ENCODE measurements around the gene IGHMBP2.

The IGHMBP2 gene

GRCh38 chr11:68890490-68891231 is 13.0 kb upstream of the IGHMBP2 start:
- DNase-seq (ENCODE audit: low spot score): no peak
- no peak for FAIRE-seq

GRCh38 chr11:68891351-68891948 is 12.2 kb upstream of the IGHMBP2 start:
- FAIRE-seq: no peak
- DNase-seq (ENCODE audit: low spot score): no peak

DNA sequence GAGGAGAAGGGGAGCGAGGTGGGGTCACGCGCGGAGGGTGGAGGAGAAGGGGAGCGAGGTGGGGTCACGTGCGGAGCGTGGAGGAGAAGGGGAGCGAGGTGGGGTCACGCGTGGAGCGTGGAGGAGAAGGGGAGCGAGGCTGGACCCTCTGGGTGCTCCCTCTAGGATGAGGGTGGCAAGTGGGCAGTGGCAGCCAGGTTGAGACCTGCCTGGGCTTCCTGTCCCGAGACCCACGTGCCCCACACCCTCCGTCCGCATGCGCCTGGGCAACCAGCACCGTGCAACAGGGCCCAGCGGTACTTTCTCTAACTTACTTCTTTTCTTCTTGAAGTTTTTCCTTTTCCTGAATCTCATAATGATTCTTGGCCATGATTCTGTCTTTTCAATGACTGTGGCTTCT is 11.1 kb upstream of the IGHMBP2 start:
- DNase-seq (ENCODE audit: low spot score) (no peak), FAIRE-seq (no peak)

DNA sequence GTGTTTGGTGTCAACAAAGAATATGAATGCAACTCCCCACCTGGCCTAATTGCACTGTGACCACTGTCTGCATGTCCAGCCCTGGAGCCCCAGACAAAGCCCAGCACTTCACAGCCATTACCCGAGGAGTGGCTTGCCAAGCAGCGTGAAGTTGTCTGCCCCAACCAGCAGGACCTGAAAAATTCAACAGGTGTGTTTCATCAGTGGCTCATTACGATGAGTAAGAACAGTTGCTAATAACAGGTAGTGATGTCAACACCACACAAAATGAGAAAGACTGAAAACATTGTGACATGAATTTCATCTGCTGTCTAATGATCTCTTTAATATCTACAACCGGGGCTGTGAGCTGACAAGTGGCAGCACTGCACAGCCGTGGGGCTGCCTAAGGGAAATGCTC is 10.4 kb upstream of the IGHMBP2 start:
- no peak for DNase-seq (ENCODE audit: low spot score)
- FAIRE-seq: no peak

- DNase-seq (ENCODE audit: low spot score) (no peak), FAIRE-seq (no peak)
These were observed 7.3 kb upstream of the IGHMBP2 start for GRCh38 chr11:68896171-68896959.

- FAIRE-seq: no peak
- DNase-seq (ENCODE audit: low spot score): no peak
These were observed 6.2 kb upstream of the IGHMBP2 start for GRCh38 chr11:68897441-68897840.

DNA sequence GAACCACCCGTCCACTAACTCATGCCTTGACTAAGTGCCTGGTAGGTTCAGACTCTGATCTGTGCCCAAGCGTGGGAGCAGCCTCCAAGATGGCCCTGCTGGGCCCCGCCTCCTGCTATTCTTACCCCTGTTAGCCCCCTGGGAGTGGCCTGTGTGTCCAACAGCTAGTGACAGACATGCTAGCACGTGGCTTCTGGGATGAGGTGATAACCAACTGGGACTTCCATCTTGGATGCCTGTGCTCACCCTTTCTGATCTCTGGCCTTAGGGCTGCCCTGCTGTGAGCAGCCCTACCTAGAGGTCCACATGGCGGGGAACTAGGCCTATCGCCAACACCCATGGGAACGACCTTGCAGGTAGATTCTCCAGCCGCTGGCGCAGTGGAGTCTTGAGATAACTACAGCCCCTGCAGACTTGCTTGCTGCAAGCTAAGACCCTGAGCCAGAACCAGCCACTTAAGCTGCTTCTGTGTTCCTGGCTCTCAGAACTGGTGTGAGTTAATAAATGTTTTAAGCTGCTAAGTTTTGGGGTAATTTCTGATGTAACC is 2.8 kb upstream of the IGHMBP2 start:
- DNase-seq (ENCODE audit: low spot score): no peak
- no peak for FAIRE-seq

DNA sequence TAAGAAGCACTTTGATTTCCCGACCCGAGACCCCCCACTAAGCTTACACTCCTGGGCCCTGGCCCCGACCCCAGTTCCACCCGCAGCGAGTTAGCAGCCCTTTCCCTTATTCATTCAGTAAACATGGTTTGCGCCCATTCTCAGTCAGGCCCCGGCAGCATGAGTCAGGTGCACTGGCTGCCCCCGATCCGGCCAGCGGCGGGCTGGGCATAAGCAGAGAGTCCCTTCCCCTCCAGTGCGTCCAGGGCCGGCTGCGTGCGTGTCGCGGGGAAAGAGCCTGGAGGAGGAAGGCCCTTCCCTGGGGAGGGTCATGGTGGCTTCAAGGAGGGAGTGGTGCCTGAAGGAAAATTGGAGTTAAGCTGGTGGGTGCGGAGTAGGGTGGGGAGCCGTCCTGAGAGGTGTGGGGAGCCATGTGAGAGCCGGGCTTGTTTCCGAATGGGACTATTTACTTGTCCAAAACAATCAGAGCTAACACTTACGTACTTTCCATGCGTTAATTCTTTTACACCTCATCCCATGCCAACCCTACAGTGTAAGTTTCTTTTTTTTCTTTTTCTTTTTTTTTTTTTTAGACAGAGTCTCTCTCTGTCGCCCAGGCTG is 657 bp downstream of the IGHMBP2 start:
- FAIRE-seq (no peak), DNase-seq (ENCODE audit: low spot score) (peak; percentile 40)

- no peak for FAIRE-seq
- no peak for DNase-seq (ENCODE audit: low spot score)
These were observed 2.0 kb downstream of the IGHMBP2 start for GRCh38 chr11:68905421-68906360.

DNA sequence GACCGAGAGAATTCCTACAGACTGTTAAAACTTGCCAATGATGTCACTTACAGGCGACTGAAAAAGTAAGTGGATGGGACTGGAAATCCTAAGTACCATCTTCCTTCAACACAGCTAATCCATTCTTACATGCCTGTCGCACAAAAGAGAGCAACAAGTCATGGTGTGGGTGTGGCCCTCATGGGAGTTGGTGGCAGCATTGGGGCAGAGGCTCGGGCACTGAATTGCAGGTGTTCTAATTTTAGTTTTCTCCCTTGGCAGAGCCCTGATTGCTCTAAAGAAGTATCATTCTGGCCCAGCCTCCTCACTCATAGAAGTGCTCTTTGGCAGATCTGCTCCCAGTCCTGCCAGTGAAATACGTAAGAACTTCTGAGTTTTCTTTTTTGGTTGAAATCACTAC is 4.6 kb downstream of the IGHMBP2 start:
- DNase-seq (ENCODE audit: low spot score) (no peak), FAIRE-seq (no peak)

- no peak for DNase-seq (ENCODE audit: low spot score)
- no peak for FAIRE-seq
These were observed 7.3 kb downstream of the IGHMBP2 start for GRCh38 chr11:68910965-68911364.

GRCh38 chr11:68911731-68912130 is 8.0 kb downstream of the IGHMBP2 start:
- FAIRE-seq: no peak
- DNase-seq (ENCODE audit: low spot score): no peak

- FAIRE-seq (no peak), DNase-seq (ENCODE audit: low spot score) (no peak)
These were observed 8.6 kb downstream of the IGHMBP2 start for GRCh38 chr11:68912254-68912653.

GRCh38 chr11:68913188-68913587 is 9.5 kb downstream of the IGHMBP2 start:
- FAIRE-seq (no peak), DNase-seq (ENCODE audit: low spot score) (no peak)

GRCh38 chr11:68914761-68915160 is 11.1 kb downstream of the IGHMBP2 start:
- no peak for DNase-seq (ENCODE audit: low spot score)

DNA sequence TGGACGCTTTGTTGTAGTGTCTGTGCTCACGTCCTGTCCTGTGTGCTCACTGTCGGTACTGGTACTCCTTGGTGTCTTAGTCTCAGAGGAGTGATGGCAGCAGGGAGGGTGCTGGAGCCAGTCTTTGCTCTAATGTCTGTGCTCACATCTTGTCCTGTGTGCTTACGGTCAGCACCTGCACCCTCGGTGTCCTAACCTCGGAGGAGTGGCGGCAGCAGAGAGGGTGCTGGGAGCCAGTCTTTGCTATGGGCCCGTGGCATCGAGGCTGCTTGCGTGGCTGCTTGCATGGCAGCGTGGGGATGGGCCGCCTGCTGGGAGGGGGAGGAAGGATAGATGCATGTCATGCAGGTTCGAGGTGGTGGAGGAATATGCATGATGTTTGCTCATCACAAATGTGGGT is 12.7 kb downstream of the IGHMBP2 start:
- no peak for FAIRE-seq
- no peak for DNase-seq (ENCODE audit: low spot score)

More at GRCh38 chr11:68914761-68915160, 11.1 kb downstream of the IGHMBP2 start:
- no peak for FAIRE-seq

DNA sequence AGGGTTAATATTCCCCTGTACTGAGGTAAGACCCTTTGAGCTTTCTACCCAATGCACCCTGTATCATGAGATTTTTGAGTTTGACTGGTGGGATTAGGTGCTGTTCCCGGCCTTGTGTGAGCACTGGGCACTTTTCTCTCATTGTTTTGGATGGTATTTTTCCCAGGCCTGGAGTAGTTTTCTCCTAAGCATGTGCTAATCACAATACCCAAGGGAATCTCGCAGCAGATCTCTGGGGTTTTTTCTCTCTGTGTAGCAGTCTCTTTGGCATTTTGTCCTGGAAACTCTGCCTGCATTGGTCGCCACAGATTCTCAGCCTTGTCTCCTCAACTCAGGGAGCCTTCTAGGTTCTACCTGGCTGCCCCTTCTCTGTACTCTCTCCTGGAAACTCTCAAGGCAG is 19.9 kb downstream of the IGHMBP2 start:
- no peak for DNase-seq (ENCODE audit: low spot score)
- no peak for FAIRE-seq

GRCh38 chr11:68924073-68924925 is 20.6 kb downstream of the IGHMBP2 start:
- DNase-seq (ENCODE audit: low spot score) (no peak), FAIRE-seq (no peak)

GRCh38 chr11:68925611-68926010 is 21.9 kb downstream of the IGHMBP2 start:
- DNase-seq (ENCODE audit: low spot score): no peak
- no peak for FAIRE-seq
